SJSA1 (cell line): ENCODE measurements around the gene AGTR1. TPM values are rescaled to one million over a fixed set of nuclear protein-coding genes. Genes with fewer than 3 reads are reported as not detected.
"Not testable (repeated sequence)": the region's sequence is repeated elsewhere in the genome, so short reads cannot be mapped to it uniquely, and the experiment has no call there.

Source experiments
- DNase-seq, 2 experiments: peaks; one replicate each; pipeline ENCODE4 v3.0.0-alpha.2; 2015 to 2020; ENCODE audit warnings: low spot score in 2 of 2, low read depth in 1 of 2
- H3K27ac ChIP-seq: fragments of 250-450 bp; sonication (Bioruptor Pico); 2 replicates; pipeline ENCODE4 v1.5.1; 2020; ENCODE audit warnings: mild to moderate bottlenecking, moderate library complexity
- H3K27me3 ChIP-seq: fragments of 250-450 bp; sonication (Bioruptor Pico); replicated peaks from 2 replicates; pipeline ENCODE4 v1.5.1; 2020; ENCODE audit warnings: mild to moderate bottlenecking, moderate library complexity
- H3K36me3 ChIP-seq: fragments of 250-450 bp; sonication (Bioruptor Pico); 2 replicates; pipeline ENCODE4 v1.5.1; 2020; ENCODE audit warnings: mild to moderate bottlenecking
- H3K4me1 ChIP-seq: fragments of 250-450 bp; sonication (Bioruptor Pico); replicated peaks from 2 replicates; pipeline ENCODE4 v1.6.1; 2021; ENCODE audit warnings: mild to moderate bottlenecking
- H3K4me3 ChIP-seq: fragments of 250-450 bp; sonication (Bioruptor Pico); 2 replicates; pipeline ENCODE4 v1.5.1; 2020; ENCODE audit warnings: mild to moderate bottlenecking
- H3K9me3 ChIP-seq: fragments of 250-450 bp; sonication (Bioruptor Pico); replicated peaks from 2 replicates; pipeline ENCODE4 v1.5.1; 2020; ENCODE audit warnings: mild to moderate bottlenecking
- total RNA-seq: library from RNA; depleted of rRNA; stranded (reverse); fragments of >200 nt; shearing (Covaris generic); gene quantifications from 2 replicates; pipeline ENCODE4 v1.2.3, GENCODE V29; 2014

AGTR1 gene
- total RNA-seq, 1 experiment from 2014 or later: not detected

- H3K36me3 ChIP-seq: no peaks in the 10 kb centered on the region
- no peak overlapping the region for H3K27ac ChIP-seq
- H3K4me3 ChIP-seq: no peak overlapping the region
- no peaks in the 10 kb centered on the region for H3K4me1 ChIP-seq
- no peak for DNase-seq
- no peaks in the 10 kb centered on the region for H3K9me3 ChIP-seq
- no peaks in the 10 kb centered on the region for H3K27me3 ChIP-seq
Measured at GRCh38 chr3:148757238-148758215, 59.8 kb downstream of the AGTR1 start.

DNA sequence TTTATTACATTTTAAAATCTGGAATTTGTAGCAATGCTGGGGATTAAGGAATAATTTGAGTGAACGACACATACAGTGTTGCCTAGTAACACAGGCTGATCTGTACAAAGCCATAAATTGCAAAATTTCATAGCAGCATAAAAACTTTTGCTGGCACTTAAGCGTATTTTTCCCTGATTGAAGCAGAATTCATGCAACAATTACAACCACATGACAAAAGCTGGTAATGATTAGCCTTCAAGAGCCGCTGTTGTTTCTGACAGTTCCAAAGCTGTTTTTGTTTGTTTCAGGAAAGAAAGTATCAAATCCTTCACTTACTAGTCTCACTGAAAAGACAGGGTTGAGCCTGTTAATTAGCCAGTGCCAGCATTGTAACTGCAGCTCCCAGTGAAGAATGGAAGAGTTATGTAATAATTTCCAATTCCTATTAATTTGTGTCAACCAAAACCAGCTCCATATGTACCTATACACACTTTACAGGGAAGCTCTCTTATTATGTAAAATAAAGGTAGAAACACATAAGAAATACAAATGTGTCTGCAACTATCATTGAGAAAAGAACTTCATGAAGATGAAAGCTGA, 60.7 kb downstream of the AGTR1 start:
- Histone ChIP-seq H3K4me3 (no peak overlapping the region), H3K27me3 (no peaks in the 10 kb centered on the region), H3K9me3 (no peaks in the 10 kb centered on the region), H3K36me3 (no peaks in the 10 kb centered on the region), H3K4me1 (no peaks in the 10 kb centered on the region), H3K27ac (no peak overlapping the region)
- no peak for DNase-seq

DNA sequence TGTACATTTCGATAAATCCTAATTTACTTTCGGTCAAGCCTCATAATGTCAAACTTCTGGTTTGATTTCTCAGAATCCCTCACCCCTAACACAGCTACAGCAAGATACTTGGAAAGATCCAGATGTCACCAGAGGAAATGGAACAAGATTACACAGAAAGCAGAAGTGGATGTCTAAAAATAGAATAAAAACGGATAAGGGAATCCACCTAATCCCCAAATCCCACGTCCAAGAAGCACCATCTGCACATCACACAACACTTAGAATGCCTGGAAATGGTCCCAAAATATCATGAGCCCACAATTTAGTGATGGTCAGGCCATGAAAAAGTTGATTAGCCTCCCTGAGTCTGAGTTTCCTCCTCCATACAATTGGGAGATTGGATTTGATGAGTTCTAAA, 61.7 kb downstream of the AGTR1 start:
- no peaks in the 10 kb centered on the region for H3K27me3 ChIP-seq
- DNase-seq: no peak
- H3K4me3 ChIP-seq: no peak overlapping the region
- H3K36me3 ChIP-seq: no peaks in the 10 kb centered on the region
- no peak overlapping the region for H3K27ac ChIP-seq
- H3K4me1 ChIP-seq: no peaks in the 10 kb centered on the region
- H3K9me3 ChIP-seq: no peaks in the 10 kb centered on the region

DNA sequence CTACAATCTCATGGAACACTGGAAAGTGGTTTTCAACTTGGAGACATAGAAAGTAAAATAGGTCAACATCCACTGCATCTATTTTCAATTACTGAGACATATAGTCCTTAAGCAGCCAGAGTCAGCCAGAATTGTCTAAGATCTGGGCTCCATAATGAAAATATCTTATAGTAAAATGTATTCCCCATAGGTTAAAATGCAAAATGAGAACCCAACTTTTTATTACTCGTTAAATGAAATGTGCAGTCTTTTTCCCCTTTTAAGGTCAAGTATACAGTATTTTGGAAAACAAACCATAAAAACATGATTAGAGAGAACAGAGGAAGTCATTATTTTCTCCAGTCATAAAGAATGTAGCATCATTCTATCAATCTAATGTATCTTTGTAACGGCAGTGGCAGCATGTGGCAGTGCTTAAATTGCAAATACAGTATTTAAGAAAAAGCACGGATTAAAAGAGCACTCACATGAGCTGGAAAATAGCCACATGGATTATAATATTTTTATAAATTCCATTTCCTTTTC, 65.5 kb downstream of the AGTR1 start:
- Histone ChIP-seq H3K9me3 (no peaks in the 10 kb centered on the region), H3K27ac (no peak overlapping the region), H3K4me1 (no peaks in the 10 kb centered on the region), H3K27me3 (no peaks in the 10 kb centered on the region), H3K36me3 (no peaks in the 10 kb centered on the region), H3K4me3 (no peak overlapping the region)
- no peak for DNase-seq

DNA sequence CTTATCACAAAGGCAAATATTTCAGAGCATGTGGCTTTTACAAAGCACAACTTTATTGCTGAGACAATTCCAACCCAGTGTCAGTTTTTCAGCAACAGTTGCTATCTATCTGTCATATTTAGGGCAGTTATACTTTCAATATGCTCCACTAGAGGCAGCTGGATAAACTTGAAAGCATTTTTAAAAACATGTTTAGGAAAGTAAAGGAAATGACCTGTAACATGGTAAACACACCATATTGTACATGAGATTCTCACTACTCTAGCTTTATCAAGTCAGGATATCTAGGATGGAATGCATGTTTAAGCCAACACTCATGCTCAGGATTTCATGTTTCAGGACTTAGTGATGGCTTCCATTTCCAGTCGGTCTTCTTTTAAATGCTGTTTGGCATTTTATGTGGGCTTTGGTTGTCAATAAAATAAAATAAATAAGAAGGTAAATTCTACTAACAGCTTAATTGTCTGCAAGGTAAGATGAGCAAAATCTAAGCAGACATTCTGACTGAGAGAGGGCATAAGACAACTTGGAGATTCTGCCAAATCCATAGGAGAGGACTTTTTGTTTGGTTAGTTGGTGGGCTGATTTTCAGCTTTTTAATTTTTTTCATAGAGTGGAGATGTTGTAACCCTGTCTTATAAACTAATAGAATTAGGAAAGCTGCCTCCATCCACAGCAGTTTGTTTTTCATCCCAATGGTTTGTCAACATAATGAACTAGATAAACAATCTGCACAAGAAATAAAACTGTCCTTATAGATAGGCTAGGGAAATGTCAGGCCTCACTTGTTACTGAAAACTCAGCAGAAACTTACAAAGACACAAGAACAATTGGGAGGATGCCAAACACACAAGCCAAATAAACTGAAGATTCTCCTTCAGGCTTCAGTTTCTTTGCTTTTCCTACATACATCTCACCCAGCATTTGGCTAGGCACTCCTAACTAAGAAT, 66.6 kb downstream of the AGTR1 start:
- DNase-seq: no peak

GRCh38 chr3:148772361-148772760, 74.7 kb downstream of the AGTR1 start:
- no peak overlapping the region for H3K27ac ChIP-seq
- H3K4me3 ChIP-seq: no peak overlapping the region
- H3K4me1 ChIP-seq: no peaks in the 10 kb centered on the region
- DNase-seq: no peak
- H3K36me3 ChIP-seq: no peaks in the 10 kb centered on the region
- H3K9me3 ChIP-seq: no peaks in the 10 kb centered on the region
- H3K27me3 ChIP-seq: no peaks in the 10 kb centered on the region

More for the DNA sequence above, 66.6 kb downstream of the AGTR1 start:
- no peak overlapping the region for H3K27ac ChIP-seq
- no peaks in the 10 kb centered on the region for H3K9me3 ChIP-seq
- H3K4me1 ChIP-seq: no peaks in the 10 kb centered on the region
- no peaks in the 10 kb centered on the region for H3K27me3 ChIP-seq
- H3K36me3 ChIP-seq: no peaks in the 10 kb centered on the region
- no peak overlapping the region for H3K4me3 ChIP-seq

DNA sequence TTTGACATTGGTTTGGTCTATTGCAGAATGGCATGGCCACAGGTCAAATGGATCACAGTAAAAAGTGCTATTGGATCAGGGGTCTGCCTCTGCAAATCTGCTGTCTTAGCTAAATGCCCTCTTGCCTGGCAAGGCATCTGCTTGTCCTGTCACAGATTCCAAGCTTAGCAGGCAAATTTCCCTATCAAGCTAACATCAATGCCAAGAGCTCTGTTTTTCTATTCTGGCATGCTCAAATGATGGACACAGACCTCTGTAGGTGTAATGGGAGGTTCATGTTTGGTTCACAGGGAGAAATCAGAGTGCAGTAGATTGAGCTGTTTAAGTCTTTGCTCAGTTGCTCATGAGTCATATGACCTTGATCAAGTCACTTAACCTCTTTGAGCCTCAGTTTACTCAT, 75.1 kb downstream of the AGTR1 start:
- Histone ChIP-seq H3K27me3 (no peaks in the 10 kb centered on the region), H3K4me1 (no peaks in the 10 kb centered on the region)
- DNase-seq: no peak

GRCh38 chr3:148773805-148774204, 76.1 kb downstream of the AGTR1 start:
- H3K27ac ChIP-seq: no peak overlapping the region
- no peaks in the 10 kb centered on the region for H3K9me3 ChIP-seq
- no peaks in the 10 kb centered on the region for H3K36me3 ChIP-seq
- H3K27me3 ChIP-seq: no peaks in the 10 kb centered on the region
- no peak for DNase-seq
- no peaks in the 10 kb centered on the region for H3K4me1 ChIP-seq
- no peak overlapping the region for H3K4me3 ChIP-seq

More for the DNA sequence above, 75.1 kb downstream of the AGTR1 start:
- Histone ChIP-seq H3K27ac (no peak overlapping the region), H3K4me3 (no peak overlapping the region), H3K36me3 (no peaks in the 10 kb centered on the region), H3K9me3 (no peaks in the 10 kb centered on the region)

- H3K4me1 ChIP-seq: no peaks in the 10 kb centered on the region
- H3K27me3 ChIP-seq: no peaks in the 10 kb centered on the region
- no peaks in the 10 kb centered on the region for H3K36me3 ChIP-seq
- no peak overlapping the region for H3K4me3 ChIP-seq
- H3K27ac ChIP-seq: no peak overlapping the region
- H3K9me3 ChIP-seq: no peaks in the 10 kb centered on the region
- DNase-seq: no peak
Measured at GRCh38 chr3:148778926-148779325, 81.2 kb downstream of the AGTR1 start.

- not testable (repeated sequence) for H3K27me3 ChIP-seq, H3K9me3 ChIP-seq, H3K4me1 ChIP-seq, DNase-seq, H3K27ac ChIP-seq, H3K36me3 ChIP-seq, H3K4me3 ChIP-seq
Measured at GRCh38 chr3:148785026-148785425, 87.3 kb downstream of the AGTR1 start.

DNA sequence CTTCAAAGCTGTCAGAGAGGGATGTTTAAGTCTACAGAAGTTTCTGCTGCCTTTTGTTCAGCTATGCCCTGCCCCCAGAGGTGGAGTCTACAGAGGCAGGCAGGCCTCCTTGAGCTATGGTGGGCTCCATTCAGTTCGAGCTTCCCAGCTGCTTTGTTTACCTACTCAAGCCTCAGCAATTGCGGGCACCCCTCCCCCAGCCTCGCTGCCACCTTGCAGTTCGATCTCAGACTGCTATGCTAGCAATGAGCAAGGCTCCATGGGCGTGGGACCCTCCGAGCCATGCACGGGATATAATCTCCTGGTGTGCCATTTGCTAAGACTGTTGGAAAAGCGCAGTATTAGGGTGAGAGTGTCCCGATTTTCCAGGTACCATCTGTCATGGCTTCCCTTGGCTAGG, 88.5 kb downstream of the AGTR1 start:
- not testable (repeated sequence) for DNase-seq, H3K9me3 ChIP-seq, H3K4me1 ChIP-seq, H3K36me3 ChIP-seq, H3K27me3 ChIP-seq, H3K4me3 ChIP-seq, H3K27ac ChIP-seq

GRCh38 chr3:148789146-148789545, 91.4 kb downstream of the AGTR1 start:
- DNase-seq: no peak
- no peaks in the 10 kb centered on the region for H3K9me3 ChIP-seq
- H3K27me3 ChIP-seq: 0 out of 2 replicates have a peak, but pooled peaks cover 4% of the 10 kb centered on the region

GRCh38 chr3:148789906-148790305, 92.2 kb downstream of the AGTR1 start:
- H3K9me3 ChIP-seq: no peaks in the 10 kb centered on the region
- H3K27ac ChIP-seq: no peak overlapping the region
- no peaks in the 10 kb centered on the region for H3K4me1 ChIP-seq
- no peak for DNase-seq
- H3K27me3 ChIP-seq: 0 out of 2 replicates have a peak, but pooled peaks cover 4% of the 10 kb centered on the region
- H3K36me3 ChIP-seq: no peaks in the 10 kb centered on the region
- H3K4me3 ChIP-seq: no peak overlapping the region

More at GRCh38 chr3:148789146-148789545, 91.4 kb downstream of the AGTR1 start:
- Histone ChIP-seq H3K4me1 (no peaks in the 10 kb centered on the region), H3K36me3 (no peaks in the 10 kb centered on the region), H3K27ac (no peak overlapping the region), H3K4me3 (no peak overlapping the region)
